Measurements from ENCODE around the gene PM20D1.

PM20D1 gene

DNA sequence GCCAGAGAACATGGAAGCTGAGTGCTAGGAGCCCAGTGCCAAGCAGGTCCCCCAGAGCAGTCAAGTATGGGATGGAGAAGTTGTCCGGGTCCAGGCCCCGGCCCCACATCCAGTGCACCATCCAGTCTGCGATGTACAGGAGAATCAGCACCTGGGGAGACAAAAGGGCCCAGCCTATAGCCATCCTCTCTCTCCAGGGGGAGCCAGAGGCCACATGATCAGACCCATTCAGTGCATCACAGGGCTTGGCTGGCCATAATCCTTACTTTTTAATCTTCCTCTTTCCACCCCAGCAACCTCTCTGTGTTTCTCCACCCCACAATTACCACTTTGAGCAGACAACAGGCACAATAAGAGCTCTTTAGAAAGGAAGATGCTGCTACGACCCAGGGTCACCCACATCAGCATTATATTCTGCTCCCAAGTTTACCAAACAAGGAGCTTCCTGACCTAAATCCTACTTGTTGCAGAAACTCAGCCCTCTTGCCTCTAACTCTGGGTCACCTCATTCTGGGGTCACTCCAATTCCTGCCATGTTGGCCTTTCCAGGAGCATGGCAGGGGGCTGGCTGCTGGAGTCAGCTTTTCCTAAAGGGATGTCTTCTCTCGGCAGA lies 58.3 kb downstream of the PM20D1 start:
- CTCF ChIA-PET, result interaction anchor here (0.6 to 15.0 kb wide), 48 partner anchors 8 to 347 kb away, joined by 3 to 417 read pairs (median 5); partner anchors contain the start of genes PM20D1 and RAB29
- DNase-seq (ENCODE audit: low read depth, low spot score), result no peak
- TF ChIP-seq, protein P1, sequence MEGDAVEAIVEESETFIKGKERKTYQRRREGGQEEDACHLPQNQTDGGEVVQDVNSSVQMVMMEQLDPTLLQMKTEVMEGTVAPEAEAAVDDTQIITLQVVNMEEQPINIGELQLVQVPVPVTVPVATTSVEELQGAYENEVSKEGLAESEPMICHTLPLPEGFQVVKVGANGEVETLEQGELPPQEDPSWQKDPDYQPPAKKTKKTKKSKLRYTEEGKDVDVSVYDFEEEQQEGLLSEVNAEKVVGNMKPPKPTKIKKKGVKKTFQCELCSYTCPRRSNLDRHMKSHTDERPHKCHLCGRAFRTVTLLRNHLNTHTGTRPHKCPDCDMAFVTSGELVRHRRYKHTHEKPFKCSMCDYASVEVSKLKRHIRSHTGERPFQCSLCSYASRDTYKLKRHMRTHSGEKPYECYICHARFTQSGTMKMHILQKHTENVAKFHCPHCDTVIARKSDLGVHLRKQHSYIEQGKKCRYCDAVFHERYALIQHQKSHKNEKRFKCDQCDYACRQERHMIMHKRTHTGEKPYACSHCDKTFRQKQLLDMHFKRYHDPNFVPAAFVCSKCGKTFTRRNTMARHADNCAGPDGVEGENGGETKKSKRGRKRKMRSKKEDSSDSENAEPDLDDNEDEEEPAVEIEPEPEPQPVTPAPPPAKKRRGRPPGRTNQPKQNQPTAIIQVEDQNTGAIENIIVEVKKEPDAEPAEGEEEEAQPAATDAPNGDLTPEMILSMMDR (IDR thresholded peaks at IDR 0.05; ENCODE audit: insufficient read depth, low read length, missing control alignments), result peak; percentile 89
- H3K4me3 ChIP-seq (ENCODE audit: low read depth, low read length), result no peak overlapping the region
- POLR2A ChIA-PET, result interaction anchor here (0.7 to 1.5 kb wide), 3 partner anchors 20 to 185 kb away, joined by 3 to 8 read pairs (median 3); no protein-coding TSS in a partner anchor

DNA sequence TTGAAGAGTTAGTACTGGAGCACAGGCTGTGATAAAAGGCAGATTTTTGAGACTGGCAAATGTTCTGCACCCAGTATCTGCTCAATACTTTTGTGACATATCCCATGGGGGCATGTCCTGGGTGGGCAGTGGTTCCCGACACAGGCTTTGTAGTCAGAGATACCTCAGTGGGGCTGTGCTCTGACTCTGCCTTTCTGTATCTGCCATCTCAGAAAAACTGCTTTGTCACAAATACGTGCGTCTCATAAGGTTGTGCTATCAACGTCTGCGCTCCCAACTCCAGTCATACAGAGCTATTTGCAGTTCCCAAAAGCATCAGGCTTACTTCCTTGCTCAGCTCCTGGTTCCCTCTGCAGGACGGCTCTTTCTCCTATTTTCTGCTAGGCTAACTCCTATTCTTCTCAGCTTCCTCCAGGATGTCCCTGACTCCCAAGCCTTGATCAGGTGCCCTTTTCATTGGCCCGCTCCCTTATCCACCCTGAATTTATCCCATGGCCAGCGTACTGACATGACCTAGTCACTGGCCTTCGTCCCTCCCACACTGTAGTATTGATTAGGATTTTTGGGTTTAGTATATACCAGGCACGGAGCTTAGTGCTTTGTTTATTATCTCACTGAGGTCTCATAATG lies 62.5 kb downstream of the PM20D1 start:
- TF ChIP-seq, protein P1 (IDR thresholded peaks at IDR 0.05; ENCODE audit: insufficient read depth, low read length, missing control alignments), result no peak
- H3K4me3 ChIP-seq (ENCODE audit: low read depth, low read length), result no peak overlapping the region
- ChIA-PET POLR2A (interaction anchor here (0.5 kb wide), 1 partner anchor 316 kb away, joined by 3 read pairs; no protein-coding TSS in a partner anchor), CTCF (interaction anchor here (2.4 to 15.0 kb wide), 3 partner anchors 76 to 194 kb away, joined by 12 to 417 read pairs (median 14); no protein-coding TSS in a partner anchor)
- no peak for DNase-seq (ENCODE audit: low read depth, low spot score)

DNA sequence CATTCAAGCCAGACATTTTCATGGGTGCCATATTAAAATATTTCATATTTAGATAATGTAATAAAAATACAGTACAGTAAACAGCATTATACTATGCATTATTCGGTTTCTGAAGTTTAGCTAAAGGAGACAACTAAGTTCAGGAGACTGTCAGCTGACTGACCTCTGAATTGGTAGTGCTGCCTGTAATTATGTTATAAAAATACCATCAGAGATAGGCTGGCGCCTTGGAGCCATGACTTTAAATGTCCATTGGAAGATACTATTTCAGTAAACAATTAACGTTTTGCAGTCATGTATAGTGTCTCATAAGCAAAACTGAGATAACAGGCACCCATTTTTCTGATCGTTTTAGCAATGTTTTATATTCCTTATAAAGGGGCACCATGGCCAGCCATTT lies 63.3 kb downstream of the PM20D1 start:
- POLR2A ChIA-PET, result no interaction called here
- TF ChIP-seq, protein P1 (IDR thresholded peaks at IDR 0.05; ENCODE audit: insufficient read depth, low read length, missing control alignments), result no peak
- no peak for DNase-seq (ENCODE audit: low read depth, low spot score)
- H3K4me3 ChIP-seq (ENCODE audit: low read depth, low read length), result no peak overlapping the region
- CTCF ChIA-PET, result interaction anchor here (3.1 to 15.0 kb wide), 2 partner anchors 121 to 195 kb away, joined by 12 to 417 read pairs; no protein-coding TSS in a partner anchor

DNA sequence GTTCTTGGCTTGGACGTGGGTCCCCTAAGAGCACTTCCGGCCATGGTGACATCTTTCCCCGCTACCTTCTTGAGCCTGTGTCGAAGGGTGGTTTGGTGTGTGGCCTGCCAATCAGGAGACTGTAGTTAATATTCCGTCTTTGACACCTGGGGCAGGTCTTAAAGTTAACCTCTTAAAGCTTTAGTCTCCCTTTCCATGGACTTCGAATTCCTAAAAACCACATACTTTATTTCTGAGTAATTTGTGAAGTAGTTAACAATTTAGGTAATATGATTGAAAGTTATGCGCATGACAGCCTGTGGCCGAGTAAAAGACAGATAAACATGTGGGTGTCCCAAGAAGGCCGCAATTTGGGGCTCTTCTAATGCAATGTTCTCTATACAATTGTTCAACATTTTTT lies 64.5 kb downstream of the PM20D1 start:
- CTCF ChIA-PET, result interaction anchor here (1.0 to 15.0 kb wide), 5 partner anchors 9 to 245 kb away, joined by 3 to 417 read pairs (median 9); no protein-coding TSS in a partner anchor

DNA sequence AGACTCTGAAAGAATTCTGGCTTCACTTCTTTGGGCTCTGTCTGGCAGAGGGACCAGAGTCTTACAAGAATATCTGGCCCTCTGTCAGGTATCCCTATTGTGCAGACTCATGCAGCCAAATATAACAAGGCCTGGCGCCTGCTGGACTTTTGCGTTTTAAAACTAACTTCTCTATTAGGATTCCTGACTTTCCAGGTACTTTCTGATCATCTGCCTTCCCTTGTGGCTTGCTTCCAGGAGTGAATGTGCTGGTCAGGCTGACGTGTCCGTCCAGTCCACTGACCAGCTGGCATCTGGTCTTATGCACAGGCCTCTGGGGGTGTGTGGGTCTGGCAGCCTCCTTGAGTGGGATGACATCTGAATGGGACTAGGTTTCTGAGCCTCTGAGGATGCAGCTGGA lies 66.0 kb downstream of the PM20D1 start:
- CTCF ChIA-PET, result interaction anchor here (2.0 to 15.0 kb wide), 3 partner anchors 124 to 198 kb away, joined by 9 to 417 read pairs (median 12); no protein-coding TSS in a partner anchor

More for the DNA sequence above, 64.5 kb downstream of the PM20D1 start:
- TF ChIP-seq, protein P1 (IDR thresholded peaks at IDR 0.05; ENCODE audit: insufficient read depth, low read length, missing control alignments), result no peak
- H3K4me3 ChIP-seq (ENCODE audit: low read depth, low read length), result no peak overlapping the region
- POLR2A ChIA-PET, result no interaction called here
- no peak for DNase-seq (ENCODE audit: low read depth, low spot score)

More for the DNA sequence above, 66.0 kb downstream of the PM20D1 start:
- H3K4me3 ChIP-seq (ENCODE audit: low read depth, low read length), result no peak overlapping the region
- POLR2A ChIA-PET, result no interaction called here
- DNase-seq (ENCODE audit: low read depth, low spot score), result no peak
- TF ChIP-seq, protein P1 (IDR thresholded peaks at IDR 0.05; ENCODE audit: insufficient read depth, low read length, missing control alignments), result no peak
